Measurements from ENCODE around the gene TCF4.

GRCh38 chr18:55236150-55236931 lies 351.7 kb downstream of the TCF4 start:
- TF ChIP-seq CTCF (optimal IDR thresholded peaks at IDR 0.05 in 1 of 3, IDR thresholded peaks at IDR 0.05 in 1 of 3, conservative IDR thresholded peaks at IDR 0.05 in 1 of 3; ENCODE audit: extremely low read depth in 1 of 3, insufficient read depth in 2 of 3, low read length in 3 of 3) = no peak
- no peak for TF ChIP-seq EZH2 (IDR thresholded peaks at IDR 0.05; ENCODE audit: low read length)

All from keratinocyte (primary cell).